Hepatocyte (in vitro differentiated cells): ENCODE results near the gene CDK11B.

Experiments
- EZH2 ChIP-seq: fragments of 200-600 bp; sonication (generic); IDR thresholded peaks from 2 replicates; pipeline ENCODE4 v1.6.1; 2016; ENCODE audit warnings: antibody characterized with exemption, mild to moderate bottlenecking, borderline replicate concordance
- EZH2phosphoT487 ChIP-seq: fragments of 200-600 bp; sonication (generic); IDR thresholded peaks from one replicate; pipeline ENCODE4 v1.6.1; 2018; ENCODE audit warnings: antibody characterized with exemption, mild to moderate bottlenecking, low read depth, moderate library complexity; ENCODE audit not compliant: unreplicated experiment, severe bottlenecking
- TF ChIP-seq, protein P1 (sequence below): fragments of 200-600 bp; sonication (generic); IDR thresholded peaks from 2 replicates; pipeline ENCODE4 v1.5.1; 2016; ENCODE audit warnings: antibody characterized with exemption, mild to moderate bottlenecking; ENCODE audit not compliant: poor library complexity

DNA sequence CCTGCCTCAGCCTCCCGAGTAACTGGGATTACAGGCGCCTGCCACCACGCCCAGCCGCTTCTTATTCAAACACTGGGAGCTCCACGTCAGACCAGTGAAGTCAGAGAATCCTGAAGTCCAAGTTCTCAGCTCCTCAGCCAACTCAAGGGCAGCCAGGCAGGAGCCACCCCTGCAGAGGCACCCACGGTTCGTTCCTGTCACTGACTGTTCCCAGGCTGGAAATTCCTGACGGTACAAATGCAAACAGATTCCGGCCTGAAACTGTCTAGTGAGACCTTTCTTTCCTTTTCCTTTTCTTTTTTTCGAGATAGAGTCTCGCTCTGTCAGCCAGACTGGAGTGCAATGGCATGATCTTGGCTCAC is 22.1 kb upstream of the CDK11B start:
- no peak for TF ChIP-seq EZH2
- TF ChIP-seq, protein P1, sequence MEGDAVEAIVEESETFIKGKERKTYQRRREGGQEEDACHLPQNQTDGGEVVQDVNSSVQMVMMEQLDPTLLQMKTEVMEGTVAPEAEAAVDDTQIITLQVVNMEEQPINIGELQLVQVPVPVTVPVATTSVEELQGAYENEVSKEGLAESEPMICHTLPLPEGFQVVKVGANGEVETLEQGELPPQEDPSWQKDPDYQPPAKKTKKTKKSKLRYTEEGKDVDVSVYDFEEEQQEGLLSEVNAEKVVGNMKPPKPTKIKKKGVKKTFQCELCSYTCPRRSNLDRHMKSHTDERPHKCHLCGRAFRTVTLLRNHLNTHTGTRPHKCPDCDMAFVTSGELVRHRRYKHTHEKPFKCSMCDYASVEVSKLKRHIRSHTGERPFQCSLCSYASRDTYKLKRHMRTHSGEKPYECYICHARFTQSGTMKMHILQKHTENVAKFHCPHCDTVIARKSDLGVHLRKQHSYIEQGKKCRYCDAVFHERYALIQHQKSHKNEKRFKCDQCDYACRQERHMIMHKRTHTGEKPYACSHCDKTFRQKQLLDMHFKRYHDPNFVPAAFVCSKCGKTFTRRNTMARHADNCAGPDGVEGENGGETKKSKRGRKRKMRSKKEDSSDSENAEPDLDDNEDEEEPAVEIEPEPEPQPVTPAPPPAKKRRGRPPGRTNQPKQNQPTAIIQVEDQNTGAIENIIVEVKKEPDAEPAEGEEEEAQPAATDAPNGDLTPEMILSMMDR, result no peak
- no peak for TF ChIP-seq EZH2phosphoT487
